GM13977 (cell line): Measurements from ENCODE around the gene ENOPH1.

Source experiments
- DNase-seq: peaks from one replicate; pipeline ENCODE4 v3.0.0; 2012; ENCODE audit warnings: low spot score
- CTCF ChIP-seq: IDR thresholded peaks from 2 replicates; pipeline ENCODE4 v1.5.1; 2012; ENCODE audit warnings: mild to moderate bottlenecking, control low read depth; ENCODE audit not compliant: insufficient read depth; ENCODE audit errors: extremely low read depth, missing control alignments
- in situ Hi-C: fragments of 300-500 bp; cut with MboI; formaldehyde crosslinking; loops from one replicate; pipeline ENCODE4 v1.12.0; 2022; ENCODE audit warnings: low sequenced_read_pairs, low pct_unique_long_range_greater_than_20kb, mixed read lengths, inconsistent platforms; ENCODE audit not compliant: unreplicated experiment

The ENOPH1 gene

DNA sequence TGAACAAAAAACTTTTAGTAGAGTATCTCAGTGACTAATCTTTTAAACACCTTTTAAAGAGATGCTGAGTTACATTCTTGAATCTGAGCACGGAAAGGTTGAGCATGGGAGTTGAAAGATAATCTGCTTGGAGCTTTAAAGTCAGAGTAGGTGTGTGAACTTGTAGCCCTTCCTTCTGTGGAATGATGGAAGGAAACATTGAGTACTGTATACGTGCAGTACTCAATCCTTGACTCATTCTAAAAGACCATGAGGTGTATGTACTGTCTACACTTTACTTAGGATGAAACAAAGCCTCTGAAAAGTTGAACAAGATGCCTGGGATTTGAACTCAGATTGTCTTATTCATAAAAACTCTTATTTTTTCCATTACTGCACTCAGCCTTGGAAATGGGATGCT is 3.4 kb downstream of the ENOPH1 start:
- in situ Hi-C loops, result no loop called here

GRCh38 chr4:82434949-82435348 is 4.6 kb downstream of the ENOPH1 start:
- in situ Hi-C loops, result no loop called here

More for the DNA sequence above, 3.4 kb downstream of the ENOPH1 start:
- no peak for DNase-seq
- TF ChIP-seq CTCF, result no peak

GRCh38 chr4:82436130-82436529 is 5.7 kb downstream of the ENOPH1 start:
- no peak for DNase-seq
- no peak for TF ChIP-seq CTCF
- in situ Hi-C loops, result no loop called here

More at GRCh38 chr4:82434949-82435348, 4.6 kb downstream of the ENOPH1 start:
- TF ChIP-seq CTCF, result no peak
- DNase-seq, result no peak

DNA sequence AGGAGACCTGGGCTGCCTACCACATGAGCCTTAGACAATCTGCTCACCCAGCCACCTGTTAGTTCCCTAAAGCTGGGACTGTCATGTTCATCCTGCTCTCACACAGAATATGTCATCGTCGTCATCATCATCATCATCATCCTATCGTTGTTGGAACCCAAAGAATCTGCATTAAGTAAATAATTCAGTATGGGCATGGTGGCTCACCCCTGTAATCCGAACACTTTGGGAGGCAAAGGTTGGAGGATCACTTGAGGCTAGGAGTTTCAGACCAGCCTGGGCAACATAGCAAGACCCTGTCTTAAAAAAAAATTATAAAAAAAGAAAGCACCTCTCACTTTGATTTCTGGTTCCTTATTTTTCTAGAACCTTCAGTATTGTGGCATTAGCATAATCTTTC is 6.4 kb downstream of the ENOPH1 start:
- no peak for DNase-seq
- no peak for TF ChIP-seq CTCF
- in situ Hi-C loops, result no loop called here

DNA sequence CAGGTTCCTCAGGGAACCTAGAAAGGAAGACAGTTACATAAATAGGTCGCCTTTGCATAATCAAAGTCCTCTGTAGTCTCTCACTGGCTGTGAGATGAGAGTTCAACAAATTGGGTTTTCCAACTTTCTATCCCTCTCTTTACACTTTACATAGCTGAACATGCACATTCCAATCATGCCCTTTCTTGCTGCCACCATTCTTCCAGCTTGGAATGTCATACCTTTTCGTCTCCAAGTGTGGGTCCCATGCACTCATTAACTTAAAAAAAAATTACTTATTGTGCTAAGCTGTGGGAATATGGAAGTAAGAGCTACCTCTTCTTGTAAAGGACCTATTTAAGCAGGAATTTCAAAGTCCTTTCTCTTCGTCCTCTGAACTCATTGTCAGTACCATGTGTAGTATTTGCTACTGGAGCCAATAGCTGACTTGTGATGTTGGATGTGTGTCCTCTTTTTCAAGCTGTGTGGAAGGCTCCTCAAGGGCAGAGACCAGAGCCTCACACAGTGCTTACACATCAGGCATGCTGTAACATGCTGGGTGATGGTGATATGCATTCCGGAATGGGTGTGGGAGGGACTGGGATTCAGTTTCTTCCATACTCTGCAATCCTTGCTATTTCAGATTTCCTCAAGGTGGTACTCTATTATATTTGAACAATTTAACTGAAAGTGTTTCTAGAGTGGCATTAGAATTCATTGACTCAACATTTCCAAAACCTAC is 7.1 kb downstream of the ENOPH1 start:
- no peak for DNase-seq
- no peak for TF ChIP-seq CTCF
- in situ Hi-C loops, result no loop called here

DNA sequence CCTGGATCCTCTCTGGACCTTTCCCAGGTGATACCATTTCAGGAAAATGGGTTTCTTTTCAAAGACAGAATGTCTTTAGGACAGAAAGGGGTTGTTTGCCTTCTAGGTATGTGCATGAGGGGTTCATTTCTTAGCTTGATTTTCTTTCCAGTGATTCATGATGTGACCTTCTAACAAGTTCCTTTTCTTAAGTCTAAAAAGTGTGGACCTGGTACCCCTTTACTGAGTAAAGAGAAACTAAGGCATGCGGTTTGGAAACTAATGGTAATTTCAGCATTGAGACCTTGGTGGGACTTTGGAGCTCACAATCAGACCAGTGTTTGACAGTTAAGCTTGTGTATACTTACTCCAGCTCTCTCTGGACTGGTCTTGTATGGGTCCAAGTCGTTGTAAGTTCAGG is 8.7 kb downstream of the ENOPH1 start:
- DNase-seq, result no peak
- TF ChIP-seq CTCF, result no peak
- in situ Hi-C loops, result no loop called here
